LNCaP clone FGC (cell line): ENCODE data around the gene DNAH6.

Source experiments
- DNase-seq: peaks from one replicate; pipeline ENCODE4 v3.0.0-alpha.2; 2011; ENCODE audit warnings: low read depth
- H3K4me3 ChIP-seq: 2 replicates; pipeline ENCODE4 v1.5.1; 2011; ENCODE audit warnings: mild to moderate bottlenecking, low read depth, low read length, control low read depth
- CTCF ChIP-seq: IDR thresholded peaks from 2 replicates; pipeline ENCODE4 v1.5.1; 2012; ENCODE audit warnings: mild to moderate bottlenecking; ENCODE audit not compliant: control insufficient read depth, insufficient read depth; ENCODE audit errors: extremely low read depth

The DNAH6 gene

GRCh38 chr2:84779781-84780180 is 263.5 kb downstream of the DNAH6 start:
- TF ChIP-seq CTCF, result no peak
- H3K4me3 ChIP-seq, result no peak overlapping the region
- no peak for DNase-seq

- no peak overlapping the region for H3K4me3 ChIP-seq
- TF ChIP-seq CTCF, result no peak
- DNase-seq, result no peak
These were observed 265.8 kb downstream of the DNAH6 start for GRCh38 chr2:84781942-84782716.

DNA sequence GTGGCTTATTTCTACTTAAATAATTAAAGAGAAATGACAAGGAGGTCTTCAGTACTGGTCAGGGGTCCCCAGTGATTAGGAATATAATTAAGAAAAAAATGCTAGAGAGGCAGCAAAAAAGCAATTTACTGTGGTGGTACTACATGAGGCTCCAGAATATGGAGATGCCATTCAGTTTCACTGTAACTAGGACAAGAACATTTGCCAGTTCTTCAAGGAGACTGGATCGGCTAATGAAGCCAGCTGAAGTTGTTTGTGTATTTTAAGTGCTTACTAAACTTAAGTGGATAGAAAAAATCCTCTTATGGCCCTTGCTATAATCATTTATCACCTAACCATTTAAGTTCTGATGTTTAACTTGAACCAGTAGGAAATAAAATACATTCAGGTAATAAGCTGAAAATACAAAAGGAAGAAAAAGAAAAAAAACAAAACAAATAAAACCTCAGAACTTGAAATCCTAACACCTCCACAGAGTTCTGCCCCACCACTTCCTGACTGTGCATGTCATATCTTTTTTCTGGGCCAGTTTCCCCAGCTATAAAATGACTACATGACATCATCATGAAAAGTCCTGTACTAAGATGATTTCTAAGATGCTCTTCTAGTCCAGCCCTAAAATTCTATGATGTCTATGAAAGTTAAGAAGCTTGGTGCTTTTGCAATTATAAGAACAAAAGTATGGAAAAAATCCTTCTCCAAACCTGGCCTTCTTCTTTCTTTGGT is 266.6 kb downstream of the DNAH6 start:
- TF ChIP-seq CTCF, result no peak
- H3K4me3 ChIP-seq, result no peak overlapping the region
- DNase-seq, result no peak

DNA sequence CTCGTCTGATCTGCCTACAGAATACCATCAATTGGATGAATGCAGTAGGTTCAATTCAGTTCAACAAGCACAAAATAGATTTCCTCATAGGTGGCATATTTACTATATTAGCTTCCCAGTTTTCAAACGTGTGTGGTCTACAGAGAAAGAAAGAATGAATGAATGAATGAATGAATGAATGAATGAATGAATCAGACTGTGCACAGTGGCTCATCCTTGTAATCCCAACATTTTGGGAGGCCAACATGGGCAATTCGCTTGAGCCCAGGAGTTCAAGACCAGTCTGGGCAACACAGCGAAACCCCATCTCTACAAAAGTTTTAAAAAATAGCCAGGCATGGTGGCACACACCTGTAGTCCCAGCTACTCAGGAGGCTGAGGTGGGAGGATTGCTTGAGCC is 269.7 kb downstream of the DNAH6 start:
- no peak overlapping the region for H3K4me3 ChIP-seq
- DNase-seq, result no peak
- no peak for TF ChIP-seq CTCF

- no peak overlapping the region for H3K4me3 ChIP-seq
- no peak for TF ChIP-seq CTCF
- DNase-seq, result no peak
These were observed 270.3 kb downstream of the DNAH6 start for GRCh38 chr2:84786601-84787000.

- no peak for TF ChIP-seq CTCF
- DNase-seq, result no peak
- H3K4me3 ChIP-seq, result no peak overlapping the region
These were observed 271.7 kb downstream of the DNAH6 start for GRCh38 chr2:84788027-84788426.

GRCh38 chr2:84788498-84788897 is 272.2 kb downstream of the DNAH6 start:
- TF ChIP-seq CTCF, result no peak
- no peak for DNase-seq
- no peak overlapping the region for H3K4me3 ChIP-seq
